H1 (cell line): Measurements from ENCODE around the gene HS3ST6. TPM values are rescaled to one million over a fixed set of nuclear protein-coding genes. Genes with fewer than 3 reads are reported as not detected.

Experiments used
- CTCF ChIA-PET: fragments of 300-600 bp; sonication (Branson Sonifier 250); formaldehyde crosslinking; loops from one replicate; lab custom pipeline; 2021; ENCODE audit not compliant: partially characterized antibody; lab: Charles Lee
- POLR2A ChIA-PET: fragments of 300-600 bp; sonication (Branson Sonifier 250); formaldehyde crosslinking; loops from one replicate; lab custom pipeline; 2021; ENCODE audit warnings: inconsistent platforms; ENCODE audit not compliant: partially characterized antibody; lab: Charles Lee
- DNase-seq, 2 experiments: peaks; one replicate each; pipeline versions ENCODE4 v3.0.0 to v3.0.0-alpha.2; 2010 to 2022; ENCODE audit warnings: low spot score in 2 of 2, low read depth in 1 of 2, mixed read lengths in 1 of 2
- FAIRE-seq: peaks from 2 replicates; lab custom pipeline; 2011; peaks lifted over from hg19 to GRCh38; lab: Jason Lieb, UNC
- H2AFZ ChIP-seq: 2 replicates; pipeline ENCODE4 v1.8.1; 2012; ENCODE audit warnings: low read length, inconsistent platforms
- H2AK5ac ChIP-seq: 2 replicates; pipeline ENCODE4 v1.6.1; 2013; ENCODE audit warnings: low read depth, low read length
- H2BK120ac ChIP-seq: replicated peaks from 2 replicates; pipeline ENCODE3; 2013; ENCODE audit warnings: low read depth, low read length, inconsistent platforms
- H2BK12ac ChIP-seq: 2 replicates; pipeline ENCODE4 v1.6.1; 2013; ENCODE audit warnings: low read depth, low read length
- H2BK15ac ChIP-seq: 2 replicates; pipeline ENCODE4 v1.6.1; 2013; ENCODE audit warnings: low read length
- H2BK20ac ChIP-seq: 2 replicates; pipeline ENCODE4 v1.6.1; 2013; ENCODE audit warnings: low read length
- H2BK5ac ChIP-seq: 2 replicates; pipeline ENCODE4 v1.6.1; 2013; ENCODE audit warnings: low read depth, low read length
- H3K14ac ChIP-seq: 2 replicates; pipeline ENCODE4 v1.6.1; 2013; ENCODE audit warnings: inconsistent platforms; ENCODE audit not compliant: insufficient read length
- H3K18ac ChIP-seq: 2 replicates; pipeline ENCODE4 v1.6.1; 2013; ENCODE audit warnings: low read length; ENCODE audit errors: extremely low read depth
- H3K23ac ChIP-seq: 2 replicates; pipeline ENCODE4 v1.6.1; 2013; ENCODE audit warnings: inconsistent platforms; ENCODE audit not compliant: insufficient read length
- H3K23me2 ChIP-seq: 2 replicates; pipeline ENCODE4 v1.6.1; 2013; ENCODE audit warnings: low read depth, low read length
- H3K27ac ChIP-seq: 2 replicates; pipeline ENCODE4 v1.6.1; 2011; ENCODE audit warnings: low read depth, low read length, inconsistent platforms
- H3K27me3 ChIP-seq, 4 experiments: replicated peaks in 1 of 4; 1 replicate in 1 of 4; 2 replicates in 3 of 4; pipeline versions ENCODE4 v1.6.1 to v1.8.1; 2011 to 2013; ENCODE audit warnings: low read length in 3 of 4, mild to moderate bottlenecking in 3 of 4, inconsistent platforms in 2 of 4, mixed read lengths in 2 of 4, moderate library complexity in 1 of 4; ENCODE audit not compliant: control insufficient read depth in 3 of 4, insufficient read depth in 3 of 4; ENCODE audit errors: extremely low read depth in 1 of 4
- H3K36me3 ChIP-seq, 4 experiments: 2 replicates each; pipeline versions ENCODE4 v1.6.1 to v1.8.1; 2011 to 2013; ENCODE audit warnings: mild to moderate bottlenecking in 4 of 4, low read length in 3 of 4, moderate library complexity in 2 of 4, control low read depth in 1 of 4, inconsistent platforms in 1 of 4; ENCODE audit not compliant: insufficient read depth in 4 of 4, control insufficient read depth in 2 of 4
- H3K4ac ChIP-seq: replicated peaks from 2 replicates; pipeline ENCODE3; 2013; ENCODE audit warnings: low read length, low read depth, mixed read lengths, inconsistent platforms; ENCODE audit not compliant: insufficient read length
- H3K4me1 ChIP-seq, 4 experiments: replicated peaks in 1 of 4; 1 replicate in 1 of 4; 2 replicates in 3 of 4; pipeline versions ENCODE4 v1.6.1 to v1.8.1; 2011 to 2013; ENCODE audit warnings: low read length in 3 of 4, inconsistent platforms in 2 of 4, mixed read lengths in 1 of 4; ENCODE audit not compliant: insufficient read depth in 4 of 4, control insufficient read depth in 3 of 4
- H3K4me2 ChIP-seq, 2 experiments: 2 replicates each; pipeline versions ENCODE4 v1.6.1 to v1.8.1; 2011 to 2013; ENCODE audit warnings: low read depth in 2 of 2, low read length in 2 of 2, control low read depth in 1 of 2, inconsistent platforms in 1 of 2, mild to moderate bottlenecking in 1 of 2; ENCODE audit not compliant: insufficient read depth in 1 of 2
- H3K4me3 ChIP-seq, 4 experiments: fragments of 200-600, 300-600 bp in 1 of 4; sonication (generic), shearing (Covaris generic), sonication (Bioruptor Twin) in 1 of 4; 2 replicates each; pipeline versions ENCODE4 v1.5.1 to v1.8.1; 2011 to 2016; ENCODE audit warnings: low read length in 4 of 4, low read depth in 3 of 4, control low read depth in 2 of 4, inconsistent platforms in 2 of 4, mild to moderate bottlenecking in 2 of 4, mixed read lengths in 1 of 4, moderate library complexity in 1 of 4; ENCODE audit not compliant: insufficient read depth in 2 of 4; ENCODE audit errors: extremely low read depth in 1 of 4
- H3K56ac ChIP-seq: replicated peaks from 2 replicates; pipeline ENCODE3; 2013; ENCODE audit warnings: low read depth, mild to moderate bottlenecking, mixed read lengths, low read length, inconsistent platforms; ENCODE audit not compliant: insufficient read length
- H3K79me1 ChIP-seq: 2 replicates; pipeline ENCODE4 v1.6.1; 2013; ENCODE audit warnings: low read depth, low read length, control low read depth
- H3K79me2 ChIP-seq, 2 experiments: 2 replicates each; pipeline versions ENCODE4 v1.6.1 to v1.8.1; 2012 to 2013; ENCODE audit warnings: low read length in 2 of 2, mild to moderate bottlenecking in 2 of 2, inconsistent platforms in 1 of 2; ENCODE audit not compliant: insufficient read depth in 2 of 2, control insufficient read depth in 1 of 2
- H3K9ac ChIP-seq, 4 experiments: replicated peaks in 1 of 4; 1 replicate in 1 of 4; 2 replicates in 3 of 4; pipeline versions ENCODE4 v1.6.1 to v1.8.1; 2011 to 2013; ENCODE audit warnings: low read depth in 3 of 4, low read length in 3 of 4, control low read depth in 2 of 4, mild to moderate bottlenecking in 2 of 4, moderate library complexity in 2 of 4, inconsistent platforms in 1 of 4; ENCODE audit errors: extremely low read depth in 1 of 4
- H3K9me3 ChIP-seq, 2 experiments: 2 replicates each; pipeline versions ENCODE4 v1.6.1 to v1.8.1; 2012 to 2013; ENCODE audit warnings: mild to moderate bottlenecking in 2 of 2, moderate library complexity in 2 of 2, control low read depth in 1 of 2, inconsistent platforms in 1 of 2, low read depth in 1 of 2, low read length in 1 of 2, mixed read lengths in 1 of 2; ENCODE audit not compliant: insufficient read depth in 2 of 2
- H4K20me1 ChIP-seq, 2 experiments: replicated peaks in 1 of 2; 2 replicates each; pipeline versions ENCODE3 to v1.8.1; 2011 to 2013; ENCODE audit warnings: inconsistent platforms in 2 of 2, low read length in 2 of 2, mild to moderate bottlenecking in 1 of 2; ENCODE audit not compliant: insufficient read depth in 2 of 2, control insufficient read depth in 1 of 2
- H4K5ac ChIP-seq: 2 replicates; pipeline ENCODE4 v1.6.1; 2013; ENCODE audit warnings: low read length, low read depth, mixed read lengths, inconsistent platforms; ENCODE audit not compliant: insufficient read length
- H4K8ac ChIP-seq: 2 replicates; pipeline ENCODE4 v1.8.0; 2013; ENCODE audit warnings: mild to moderate bottlenecking, moderate library complexity, low read length, inconsistent platforms; ENCODE audit not compliant: insufficient read depth; ENCODE audit errors: extremely low read depth
- H4K91ac ChIP-seq: replicated peaks from 2 replicates; pipeline ENCODE3; 2013; ENCODE audit warnings: low read length, mixed read lengths, inconsistent platforms; ENCODE audit not compliant: insufficient read length
- JUND ChIP-seq: IDR thresholded peaks from 2 replicates; pipeline ENCODE4 v1.6.1; 2011; ENCODE audit warnings: mild to moderate bottlenecking, improper control_type of control experiment, low read length
- WGBS, 2 experiments: shearing (Covaris generic) in 1 of 2; methylation state at CpG; one replicate each; pipeline versions ENCODE4 v1.1.6 to v1.1.7; 2013 to 2015; ENCODE audit warnings: low lambda C conversion rate in 2 of 2, mixed read lengths in 2 of 2, inconsistent platforms in 1 of 2, low coverage in 1 of 2, missing lambda C conversion rate in 1 of 2; ENCODE audit not compliant: insufficient replicate concordance in 2 of 2, insufficient coverage in 1 of 2, insufficient read length in 1 of 2; ENCODE audit errors: extremely low coverage in 1 of 2, missing lambda C conversion rate in 1 of 2; 5-methylcytosine and 5-hydroxymethylcytosine counted together
- polyA plus RNA-seq, 7 experiments: library from polyadenylated mRNA; depleted of rRNA in 3 of 7; stranded (reverse) in 5 of 7; unstranded in 2 of 7; fragments of >200 nt in 5 of 7; fragments of 200-250 nt in 2 of 7; gene quantifications; 1 replicate in 5 of 7; 2 replicates in 1 of 7; 4 replicates in 1 of 7; pipeline versions ENCODE4 v1.2.1 to v1.2.3, GENCODE V29; 2011 to 2013; ENCODE audit warnings: missing spikeins in 2 of 7, mixed read lengths in 2 of 7
- total RNA-seq: library from RNA; stranded (reverse); fragmentation: NEBNext Ultra II Directional; extraction: Animal tissue kit (Norgen Biotek cat#: 25700); gene quantifications from 2 replicates; pipeline ENCODE4 v1.2.1, GENCODE V29; 2021

HS3ST6 gene
- total and polyA plus RNA-seq, 2 of the 8 experiments (the other 6 are each of a cell fraction or from before 2014, with no cell fraction given) = 0.36 to 0.39 TPM

- no peak overlapping the region for H3K14ac ChIP-seq
- no peak overlapping the region for H2BK12ac ChIP-seq
- 93% methylated on average over 9 of the region's 9 CpGs; no CpG with 5 or more reads in 1 of the 2 experiments for WGBS, 2 experiments
- H3K9ac ChIP-seq = no peak overlapping the region
- H3K4ac ChIP-seq = no peak overlapping the region
- H2BK5ac ChIP-seq = no peak overlapping the region
- ChIA-PET POLR2A (interaction anchor here (1.2 kb wide), 1 partner anchor 9 kb away, joined by 3 read pairs; no protein-coding TSS in a partner anchor), CTCF (interaction anchor here (0.9 to 1.9 kb wide), 3 partner anchors 9 to 16 kb away, joined by 3 to 6 read pairs (median 5); no protein-coding TSS in a partner anchor)
- no peaks in the 10 kb centered on the region for H3K79me1 ChIP-seq
- no peak overlapping the region for H3K23ac ChIP-seq
- no peak overlapping the region for H4K8ac ChIP-seq
- no peak for TF ChIP-seq JUND
- H3K79me2 ChIP-seq = no peaks in the 10 kb centered on the region
- no peak overlapping the region for H2AFZ ChIP-seq
- no peak overlapping the region for H2BK120ac ChIP-seq
- H3K36me3 ChIP-seq = no peaks in the 10 kb centered on the region
- H4K20me1 ChIP-seq = no peaks in the 10 kb centered on the region
- H4K91ac ChIP-seq = no peak overlapping the region
- no peak overlapping the region for H2AK5ac ChIP-seq
- H3K4me1 ChIP-seq = no peaks in the 10 kb centered on the region
- DNase-seq (no peak), FAIRE-seq (no peak)
- H3K56ac ChIP-seq = no peak overlapping the region
- H3K9me3 ChIP-seq = no peaks in the 10 kb centered on the region
- no peak overlapping the region for H2BK15ac ChIP-seq
- H4K5ac ChIP-seq = no peak overlapping the region
- peaks cover 0 to 2% (median 0%) of the 10 kb centered on the region in 4 experiments; a peak in 1 of 7 replicates for H3K27me3 ChIP-seq
- H3K27ac ChIP-seq = no peak overlapping the region
- H3K18ac ChIP-seq = no peak overlapping the region
- H3K4me3 ChIP-seq = no peak overlapping the region
- H3K4me2 ChIP-seq = no peak overlapping the region
- H2BK20ac ChIP-seq = no peak overlapping the region
- H3K23me2 ChIP-seq = no peaks in the 10 kb centered on the region
Measured at GRCh38 chr16:1900452-1900774, 17.8 kb downstream of the HS3ST6 start.
